Globus pallidus (tissue), 1 donor: ENCODE measurements around the gene PI4KA.

Source experiments
- DNase-seq: peaks from one replicate; pipeline ENCODE4 v3.0.0-alpha.2; 2015; ENCODE audit warnings: low spot score

Gene PI4KA

DNA sequence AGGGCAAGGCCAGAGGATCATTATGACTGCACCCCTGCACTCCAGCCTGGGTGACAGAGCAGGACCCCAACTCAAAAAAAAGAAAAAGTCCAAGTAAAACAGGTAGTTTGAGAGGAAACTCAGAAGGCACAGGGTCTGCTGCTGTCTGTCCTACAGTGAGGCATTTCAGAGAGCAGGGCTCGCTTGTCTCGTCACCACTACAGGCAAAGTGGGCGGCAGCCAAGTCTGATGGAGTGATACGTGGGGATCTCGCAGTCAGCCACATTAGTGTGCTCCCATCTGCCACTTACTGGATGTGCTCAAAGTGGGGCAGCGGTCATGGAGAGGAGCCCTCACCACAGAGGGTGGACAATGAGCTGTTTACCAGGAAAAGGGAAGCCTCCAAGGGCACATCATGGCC, 42.1 kb downstream of the PI4KA start:
- DNase-seq: no peak

DNA sequence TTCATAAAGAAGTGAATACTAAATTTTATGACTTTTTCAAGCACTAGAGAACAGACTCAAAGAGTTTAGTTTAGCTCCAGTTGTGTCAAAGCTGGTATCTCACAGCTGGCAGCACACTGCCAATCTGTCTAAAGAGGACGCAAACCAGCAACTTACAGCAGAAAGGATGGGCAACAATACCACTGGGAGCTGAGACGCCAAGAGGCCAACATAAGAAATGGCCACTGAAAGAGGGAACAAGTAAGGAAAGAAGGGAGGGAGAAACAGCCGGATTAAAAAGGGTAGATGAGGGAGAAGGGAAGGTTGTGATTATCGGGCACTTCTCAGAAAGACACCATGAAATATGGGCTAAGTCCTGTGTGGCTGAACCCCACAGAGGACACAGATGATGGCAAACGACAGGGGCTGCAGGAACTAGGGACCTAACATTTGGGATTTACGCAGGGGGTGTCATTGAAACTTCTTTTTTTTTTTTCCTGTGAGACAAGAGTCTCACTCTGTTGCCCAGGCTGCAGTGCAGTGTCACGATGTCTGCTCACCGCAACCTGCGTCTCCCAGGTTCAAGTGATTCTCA, 43.0 kb downstream of the PI4KA start:
- DNase-seq: no peak

DNA sequence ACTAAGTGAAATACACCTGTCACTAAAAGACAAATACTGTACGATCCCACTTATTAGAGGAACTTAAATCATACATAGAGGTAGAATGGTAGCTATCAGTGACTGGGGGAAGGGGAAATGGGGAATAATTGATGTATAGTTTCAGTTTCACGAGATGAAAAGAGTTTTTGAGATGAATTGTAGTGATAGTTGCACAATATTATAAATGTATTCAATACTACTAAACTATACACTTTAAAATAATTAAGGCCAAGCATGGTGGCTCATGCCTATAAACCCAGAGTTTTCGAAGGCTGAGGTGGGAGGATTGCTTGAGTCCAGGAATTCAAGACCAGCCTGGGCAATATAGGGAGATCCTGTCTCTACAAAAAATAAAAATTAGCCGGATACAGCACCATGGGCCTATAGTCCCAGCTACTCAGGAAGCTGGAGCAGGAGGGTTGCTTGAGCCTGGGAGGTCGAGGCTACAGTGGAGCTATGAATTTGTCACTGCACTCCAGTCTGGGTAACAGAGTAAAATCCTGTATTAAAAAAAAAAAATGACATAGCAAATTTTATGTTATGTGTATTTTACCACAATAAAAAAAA, 44.3 kb downstream of the PI4KA start:
- DNase-seq: no peak

DNA sequence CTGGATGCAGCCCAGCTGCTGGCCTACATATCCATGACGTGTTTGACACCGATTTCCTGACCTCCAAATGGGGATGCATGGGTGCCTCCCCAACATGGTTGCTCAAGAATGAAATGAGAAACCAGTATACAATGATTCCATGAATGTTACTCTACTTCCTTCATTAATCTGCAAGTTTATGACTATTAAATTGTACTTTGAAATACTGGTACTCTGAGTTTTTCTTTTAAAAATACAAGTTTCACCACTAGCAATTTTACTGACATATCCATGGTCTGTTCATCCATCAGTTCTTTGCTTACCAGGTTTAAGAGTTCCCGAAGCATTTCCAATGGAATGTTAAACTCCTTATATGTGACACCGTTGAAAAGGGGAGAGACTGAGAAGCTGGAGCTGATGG, 45.6 kb downstream of the PI4KA start:
- no peak for DNase-seq

DNA sequence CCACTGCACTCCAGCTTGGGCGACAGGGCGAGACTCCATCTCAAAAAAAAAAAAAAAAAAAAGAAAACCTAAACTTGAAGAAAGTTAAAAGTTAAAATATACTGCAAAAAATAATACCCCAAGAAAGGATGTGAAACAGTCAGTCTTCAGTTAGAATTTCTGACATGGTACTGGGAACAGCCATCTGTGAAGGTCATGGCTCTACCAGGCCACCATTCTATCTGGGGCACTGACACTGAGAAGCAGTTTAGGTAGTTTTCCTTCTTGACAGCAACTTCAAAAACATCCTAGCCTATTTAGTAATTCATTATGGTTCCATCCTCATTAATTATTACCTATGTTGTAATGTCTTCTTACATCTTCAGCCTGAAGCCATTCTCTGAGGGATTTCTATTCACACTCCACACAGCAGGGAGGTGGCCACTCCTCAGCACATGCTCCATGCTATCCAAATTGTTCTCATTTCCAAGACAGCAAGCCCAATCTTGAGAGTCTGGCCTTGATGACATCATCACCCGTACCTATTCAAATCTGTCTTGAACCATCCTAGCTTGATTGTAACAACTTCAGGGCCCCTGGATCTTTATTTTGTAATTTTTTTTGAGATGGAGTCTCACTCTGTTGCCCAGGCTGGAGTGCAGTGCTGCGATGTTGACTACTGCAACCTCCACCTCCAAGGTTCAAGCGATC, 46.5 kb downstream of the PI4KA start:
- no peak for DNase-seq

DNA sequence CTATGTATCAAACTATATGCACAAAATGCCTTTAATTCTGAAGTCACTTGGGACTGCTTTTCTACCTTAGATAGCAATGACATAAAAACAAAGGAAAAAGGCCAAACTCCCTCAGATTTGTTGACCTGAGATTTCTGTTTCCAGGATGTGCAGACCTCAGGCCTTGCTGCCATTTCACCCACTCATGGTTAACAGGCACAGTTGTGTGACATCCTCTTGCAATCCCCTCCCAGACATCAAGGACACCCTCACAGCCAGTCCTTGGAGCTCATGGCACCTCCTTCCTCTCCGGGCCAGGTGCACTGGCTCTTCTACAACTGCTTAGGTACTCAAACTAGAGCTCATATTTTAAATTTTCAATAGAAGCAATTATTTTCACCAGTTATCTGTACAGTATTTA, 47.4 kb downstream of the PI4KA start:
- DNase-seq: no peak

DNA sequence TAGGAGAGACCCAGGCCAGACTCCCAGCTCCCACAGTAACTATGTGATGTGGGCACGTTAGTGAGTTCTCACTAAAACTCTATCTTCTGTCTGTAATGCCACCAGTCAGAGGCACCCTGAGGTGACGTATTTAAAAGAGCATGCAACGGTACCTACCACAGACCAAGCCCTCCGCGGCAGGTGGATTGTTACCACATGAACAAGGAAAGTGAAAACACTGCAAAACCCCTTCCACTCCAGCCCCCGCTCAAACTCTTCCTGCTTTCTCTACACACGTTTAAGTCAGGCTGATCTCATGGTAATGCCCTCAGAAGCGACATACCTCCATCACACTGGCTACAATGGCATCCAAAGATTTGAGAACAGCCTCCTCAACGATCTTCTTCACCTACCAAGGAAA, 48.0 kb downstream of the PI4KA start:
- no peak for DNase-seq

DNA sequence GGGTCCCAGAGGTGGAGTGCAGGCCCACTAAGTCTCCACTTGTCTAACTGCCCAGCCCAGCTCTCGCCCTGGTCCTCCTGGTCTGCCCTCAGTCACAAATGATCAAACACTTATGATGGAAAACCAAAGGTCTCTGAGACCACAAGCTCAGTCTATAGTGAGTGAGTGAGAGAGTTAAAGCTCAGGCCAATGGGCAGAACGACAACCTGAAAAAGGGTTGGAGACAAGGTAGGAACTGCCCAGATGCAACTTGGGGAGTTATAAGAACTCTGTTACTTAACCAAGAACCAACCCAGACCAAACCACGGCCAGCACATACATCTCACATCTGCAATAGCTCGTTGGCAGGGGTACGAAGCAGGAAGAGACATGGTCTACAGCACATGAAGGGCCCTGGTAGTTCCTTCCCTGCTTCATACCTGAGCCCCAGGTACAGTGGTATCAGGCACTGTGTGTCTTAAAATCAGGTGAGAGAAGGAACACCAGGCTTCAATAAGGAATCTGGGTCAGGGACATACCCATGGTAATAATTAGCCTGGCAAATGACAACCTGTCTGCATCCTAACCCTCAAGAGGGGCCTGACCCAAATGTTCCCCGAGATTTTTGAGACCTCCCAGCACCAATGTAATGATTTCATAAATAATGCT, 48.9 kb downstream of the PI4KA start:
- no peak for DNase-seq

DNA sequence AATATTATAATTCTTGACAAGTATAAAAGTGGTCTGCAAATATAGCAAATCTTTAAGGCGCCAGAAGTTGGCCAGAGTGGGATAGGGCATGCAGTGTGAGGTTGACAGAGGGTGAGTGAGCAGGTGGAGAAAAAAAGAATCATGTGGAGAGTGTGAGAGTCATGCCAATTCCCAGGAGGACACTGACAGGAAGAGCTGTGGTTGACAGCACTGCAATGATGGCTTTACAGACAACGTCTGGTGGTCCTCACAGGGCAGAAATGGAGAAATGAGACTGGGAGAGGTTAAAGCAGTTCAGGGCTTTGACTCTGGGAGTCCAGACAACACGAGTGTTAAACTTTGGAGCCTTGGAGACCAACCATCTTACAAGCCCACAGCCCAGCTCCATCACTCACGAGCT, 49.8 kb downstream of the PI4KA start:
- no peak for DNase-seq

DNA sequence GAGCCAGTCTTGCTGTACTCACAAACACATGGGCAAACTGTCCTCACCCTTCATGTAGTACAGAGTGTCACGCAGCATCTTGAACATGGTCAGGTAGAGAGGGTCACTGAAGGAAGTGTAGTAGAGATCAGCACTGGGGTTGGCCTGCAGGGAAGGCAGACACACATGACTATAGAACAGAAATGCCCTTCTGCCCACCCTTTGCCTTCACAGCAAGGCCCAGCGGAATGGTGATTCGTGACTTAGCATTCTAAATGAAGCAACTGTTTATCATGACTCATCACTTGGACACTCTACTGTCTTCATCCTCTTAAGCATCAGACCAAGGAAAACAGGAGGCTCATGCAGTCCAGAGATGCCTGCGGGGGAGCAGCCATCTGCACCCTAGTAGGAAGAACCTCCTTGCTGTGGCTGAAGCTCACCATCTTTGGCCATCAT, 51.3 kb downstream of the PI4KA start:
- DNase-seq: peak; percentile 42

DNA sequence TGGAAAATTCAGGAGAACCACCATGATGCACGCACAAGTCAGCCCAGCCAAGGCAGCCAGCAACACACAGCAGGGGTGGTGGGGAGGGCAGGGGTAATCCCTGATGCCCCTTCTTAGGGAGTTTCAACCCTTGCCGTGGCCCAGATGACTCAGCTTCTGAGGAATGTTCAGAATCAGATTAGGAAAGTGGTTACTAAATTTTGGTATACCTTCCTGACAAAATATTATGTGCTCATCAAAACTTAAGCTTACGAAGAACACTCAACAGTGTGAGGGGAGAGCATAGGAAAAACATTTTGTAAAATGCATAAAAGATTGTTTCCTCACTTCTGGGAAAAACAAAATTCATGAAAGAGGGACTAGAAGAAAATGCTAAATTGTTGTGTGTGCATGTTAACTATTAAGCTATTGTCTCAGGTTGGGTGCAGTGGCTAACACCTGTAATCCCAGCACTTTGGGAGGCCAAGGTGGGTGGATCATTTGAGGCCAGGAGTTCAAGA, 52.6 kb downstream of the PI4KA start:
- DNase-seq: no peak

DNA sequence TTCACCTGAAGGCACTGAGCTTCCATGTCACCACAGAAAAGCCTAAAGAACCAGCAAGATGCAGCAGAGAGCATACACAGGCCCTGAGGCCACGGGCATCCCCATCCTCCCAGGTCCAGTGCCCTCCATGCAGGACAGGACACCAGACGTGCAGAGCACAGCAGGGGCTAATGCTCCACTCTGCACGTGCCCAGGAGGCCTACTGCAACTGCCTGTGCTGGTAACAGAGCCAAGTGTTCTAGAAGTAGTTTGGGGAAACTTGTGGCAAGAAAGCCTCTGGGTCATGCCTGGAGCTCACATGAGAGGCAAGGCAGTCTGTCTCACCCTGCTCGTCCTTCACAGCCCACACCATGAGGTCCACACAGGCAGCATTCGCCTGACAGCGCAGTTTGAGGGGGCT, 54.0 kb downstream of the PI4KA start:
- no peak for DNase-seq

DNA sequence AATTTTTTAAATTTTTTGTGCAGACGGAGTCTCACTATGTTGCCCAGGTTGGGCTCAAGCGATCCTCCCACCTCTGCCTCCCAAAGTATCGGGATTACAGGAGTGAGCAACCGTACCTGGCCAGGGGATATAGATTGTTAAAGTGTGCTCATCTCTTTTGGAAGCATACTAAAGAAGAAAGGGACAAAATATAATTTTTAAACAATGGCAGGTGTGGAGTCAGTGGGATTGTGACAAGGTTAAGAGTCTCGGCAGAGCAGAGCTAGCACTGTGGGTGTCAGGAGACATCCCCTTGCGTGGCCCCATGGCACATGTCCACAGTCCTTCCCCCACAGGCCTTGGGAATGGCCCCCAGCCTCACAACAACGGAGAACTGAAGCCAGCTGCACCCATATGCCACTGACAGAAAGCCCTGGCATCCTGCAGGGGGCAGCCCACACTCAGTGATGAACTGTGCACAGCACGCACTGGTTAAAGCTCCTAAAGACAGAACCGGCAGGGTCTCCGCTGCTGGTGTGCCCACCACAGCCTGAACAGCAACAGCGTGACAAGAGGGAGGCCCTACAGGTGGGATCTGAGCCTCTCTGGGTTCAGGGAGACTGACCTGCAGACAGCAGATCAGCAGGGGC, 54.8 kb downstream of the PI4KA start:
- no peak for DNase-seq

DNA sequence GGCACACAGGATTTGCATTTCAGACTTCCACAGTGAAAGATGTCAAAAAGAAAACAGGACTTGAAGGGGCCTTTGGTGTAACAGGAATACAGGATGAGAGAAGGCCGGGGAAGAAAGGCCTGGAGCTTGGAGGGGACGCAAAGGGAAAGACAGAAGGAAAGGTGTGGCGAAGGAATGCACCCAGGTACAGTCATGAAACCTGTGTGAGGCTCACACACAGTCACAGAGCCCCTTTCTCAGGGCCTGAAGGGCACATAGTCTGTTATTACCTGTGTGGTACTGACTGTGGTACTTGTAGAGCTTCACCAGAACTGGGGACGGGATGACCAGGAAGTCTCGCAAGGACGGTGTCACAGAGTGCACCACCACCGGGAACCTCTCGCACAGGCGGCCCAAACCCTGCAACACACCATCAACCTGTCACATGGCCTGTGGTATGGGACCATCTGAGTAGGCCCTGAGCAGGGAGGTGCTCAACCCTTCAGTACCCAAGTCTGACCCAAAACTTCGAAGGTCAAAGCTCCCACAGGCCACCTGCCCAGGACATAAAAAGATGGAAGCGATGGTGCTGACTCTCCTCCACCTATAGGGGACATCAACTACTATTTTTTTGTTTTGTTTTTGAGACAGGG, 55.6 kb downstream of the PI4KA start:
- no peak for DNase-seq

DNA sequence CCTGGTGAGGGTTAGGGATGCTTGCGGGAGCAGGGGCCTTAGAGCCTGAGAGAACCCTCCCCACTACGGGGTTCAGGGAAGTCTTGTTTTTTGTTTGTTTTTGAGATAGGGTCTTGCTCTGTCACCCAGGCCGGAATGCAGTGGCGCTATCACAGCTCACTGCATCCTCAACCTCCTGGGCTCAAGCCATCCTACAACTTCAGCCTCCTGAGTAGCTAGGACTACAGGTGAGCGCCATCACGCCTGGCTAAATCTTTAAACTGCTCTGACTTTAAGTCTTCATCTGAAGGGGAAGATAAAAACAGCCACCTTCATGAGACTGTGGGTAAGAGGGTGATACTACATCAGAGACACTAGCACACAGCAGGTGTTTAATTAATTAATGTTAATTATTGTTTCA, 56.2 kb downstream of the PI4KA start:
- DNase-seq: no peak

DNA sequence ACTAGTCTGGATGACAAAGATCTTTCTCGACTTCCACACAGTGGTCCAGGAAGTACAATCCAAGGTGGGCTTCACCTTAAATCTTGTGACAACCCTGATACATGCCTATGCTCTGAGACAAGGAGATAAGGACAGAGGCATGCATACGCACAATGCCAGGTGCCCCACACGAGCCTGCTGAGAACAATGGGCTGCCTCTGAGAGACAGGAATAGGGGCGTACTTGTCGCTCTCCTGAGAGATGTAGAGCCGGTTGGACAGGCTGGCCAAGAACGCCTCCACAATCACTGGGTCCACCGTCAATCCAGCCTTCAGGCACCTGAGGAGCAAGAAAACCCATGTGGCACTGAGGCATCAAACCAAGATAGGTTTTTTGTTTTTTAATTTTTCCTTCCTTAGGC, 59.2 kb downstream of the PI4KA start:
- DNase-seq: no peak

DNA sequence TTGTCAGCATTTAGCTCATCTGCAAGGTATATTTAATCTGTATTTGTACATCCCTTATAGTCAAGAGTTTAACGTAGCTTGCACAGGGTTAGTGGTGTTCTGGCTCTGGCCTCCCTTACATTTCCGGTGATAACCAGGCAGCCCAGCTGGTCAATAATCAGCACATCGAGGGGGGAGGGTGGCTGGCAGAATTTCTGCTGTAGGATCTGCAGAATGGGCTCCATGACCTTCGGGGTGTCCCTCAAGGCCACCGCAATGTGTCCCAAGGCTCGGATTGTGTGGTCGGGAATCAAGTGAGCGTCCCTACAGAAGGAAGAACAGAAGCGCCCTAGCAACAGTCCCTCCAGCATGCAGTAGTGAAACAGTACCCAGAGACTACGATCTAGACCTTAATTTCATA, 59.6 kb downstream of the PI4KA start:
- no peak for DNase-seq

DNA sequence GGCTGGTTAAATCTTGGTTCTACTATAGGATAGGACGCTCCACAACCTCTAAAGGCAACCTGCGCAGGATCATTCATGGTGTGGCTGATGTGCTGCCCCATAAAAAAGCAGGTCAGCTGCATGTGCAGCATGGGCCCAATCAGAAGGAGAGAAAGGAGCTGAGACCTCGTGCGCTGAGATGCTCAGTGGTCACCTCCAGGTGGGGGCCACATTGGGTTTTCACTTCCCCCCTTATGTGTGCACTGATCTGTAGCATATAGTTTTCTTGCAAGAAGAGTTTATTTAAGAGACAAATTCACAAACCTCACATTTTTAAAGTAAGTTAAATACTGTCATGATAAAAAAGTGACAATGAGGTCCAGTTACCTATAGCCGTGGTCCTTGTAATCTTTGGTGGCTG, 60.4 kb downstream of the PI4KA start:
- no peak for DNase-seq

DNA sequence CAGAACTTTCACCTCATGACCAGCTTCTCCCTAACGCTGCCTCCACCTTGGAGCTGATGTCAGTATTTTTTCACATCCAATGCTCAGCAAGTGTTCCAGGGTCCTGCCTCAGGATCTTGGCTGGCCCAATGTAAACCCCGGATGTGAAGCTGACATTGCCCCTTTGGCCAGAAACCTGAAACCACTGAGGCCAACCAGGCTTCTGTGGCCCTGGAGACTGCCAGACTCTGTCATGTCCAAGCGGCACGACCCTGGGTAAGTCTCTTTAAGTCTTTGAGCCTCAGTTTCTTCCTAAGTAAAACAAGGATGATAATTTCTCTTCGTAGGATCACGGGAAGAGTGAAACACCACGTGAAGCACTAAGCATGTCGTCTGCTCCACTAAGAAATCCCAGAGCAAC, 61.9 kb downstream of the PI4KA start:
- DNase-seq: no peak

DNA sequence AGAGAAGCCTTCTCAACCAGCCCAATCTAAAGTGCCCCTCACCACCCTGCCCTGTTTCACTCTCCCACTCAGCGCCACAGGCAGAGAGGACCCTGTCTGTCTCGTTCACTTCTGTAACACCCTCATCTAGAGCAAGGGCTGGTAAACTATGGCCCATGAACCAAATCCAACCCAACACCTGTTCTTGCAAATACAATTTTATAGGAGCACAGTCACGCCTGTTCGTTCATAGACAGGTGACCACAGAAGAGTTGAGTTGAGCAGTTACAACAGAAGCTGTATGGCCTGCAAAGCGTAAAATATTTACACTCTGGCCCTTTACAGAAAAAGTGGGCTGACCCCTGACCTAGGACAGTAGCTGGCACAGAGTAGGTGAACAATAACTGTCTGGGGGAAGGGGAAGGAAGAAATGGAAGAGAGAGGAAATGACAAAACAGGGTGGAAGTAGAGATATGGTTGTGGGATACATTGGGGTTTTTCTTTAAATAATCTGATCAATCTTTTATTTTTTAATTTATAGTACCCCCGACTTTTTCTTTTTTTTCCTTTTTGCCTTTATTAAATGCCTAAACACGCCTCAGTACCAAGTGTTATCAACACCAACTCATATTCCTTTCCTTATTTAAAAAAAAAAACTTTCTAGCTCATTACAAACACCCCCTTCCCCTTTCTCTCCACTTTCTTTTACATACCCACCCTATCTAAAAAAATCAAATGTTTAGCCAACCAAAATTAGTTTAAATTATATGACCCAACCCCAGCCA, 63.8 kb downstream of the PI4KA start:
- no peak for DNase-seq
